Measurements from ENCODE around the gene CCDC97.

The CCDC97 gene

DNA sequence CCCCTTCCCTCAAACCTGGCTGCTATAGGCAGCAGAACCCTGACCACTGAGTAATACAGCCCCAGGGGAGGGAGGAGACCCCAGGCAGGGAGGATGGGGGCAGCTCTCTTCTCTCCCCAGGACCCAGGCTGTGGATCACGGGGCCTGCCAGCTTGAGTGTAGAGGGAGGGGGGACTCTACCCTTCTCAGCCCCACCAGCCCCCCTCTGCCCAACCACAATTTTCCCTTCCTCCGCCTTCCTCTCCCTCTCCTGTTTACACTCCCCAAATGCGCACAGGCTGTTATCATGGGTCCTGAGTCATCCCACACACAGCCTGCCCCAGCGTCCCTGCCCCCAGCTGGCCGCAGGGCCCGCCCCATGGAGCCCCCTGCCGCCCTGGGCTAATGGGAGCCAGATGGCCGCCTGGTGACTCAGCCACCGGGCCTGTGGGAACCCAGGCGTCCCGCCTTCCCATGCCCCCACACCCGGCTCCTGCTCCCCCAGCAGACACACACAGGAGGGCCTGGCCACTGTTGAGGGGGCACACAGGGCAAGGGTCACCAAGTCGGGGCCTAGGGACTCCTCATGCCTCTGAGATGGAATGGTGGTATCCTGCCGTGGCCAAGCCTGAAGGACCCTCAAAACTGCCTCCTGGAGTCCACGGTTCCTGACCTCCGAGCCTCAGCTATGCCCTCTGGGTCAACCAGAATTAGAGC lies 13.6 kb downstream of the CCDC97 start (continued):
- TF ChIP-seq PATZ1 (tag by site-specific recombination; IDR thresholded peaks at IDR 0.05) = peak; percentile 89
- no peak for TF ChIP-seq ZBTB17 (tag by site-specific recombination; IDR thresholded peaks at IDR 0.05)
- TF ChIP-seq ZNF37A (tag by site-specific recombination; IDR thresholded peaks at IDR 0.05) = no peak
- no peak for TF ChIP-seq HOXA7 (CRISPR knock-in tag; IDR thresholded peaks at IDR 0.05; ENCODE audit: borderline replicate concordance)
- TF ChIP-seq IKZF3 (tag by site-specific recombination; IDR thresholded peaks at IDR 0.05) = 0 out of 2 replicates have a peak, but pooled peaks have one; percentile 36
- no peak for TF ChIP-seq ZNF707 (tag by site-specific recombination; IDR thresholded peaks at IDR 0.05)
- no peak for TF ChIP-seq ZNF654 (tag by site-specific recombination; IDR thresholded peaks at IDR 0.05; ENCODE audit: low read depth)
- no peak for TF ChIP-seq ZNF624 (tag by site-specific recombination; IDR thresholded peaks at IDR 0.05)

GRCh38 chr19:41324231-41324702 lies 14.3 kb downstream of the CCDC97 start:
- Histone ChIP-seq H3K27ac (ENCODE audit: extremely low read depth, low read depth, low read length) (peak overlapping the region; percentile 33; the same call in 1 of the 2 replicates), H3K9me3 (ENCODE audit: control insufficient read depth, insufficient read depth, low read depth, low read length) (no peaks in the 10 kb centered on the region), H3K36me3 (ENCODE audit: control insufficient read depth in 2 of 2, insufficient read depth in 1 of 2, low read length in 2 of 2) (peaks cover 9 to 49% of the 10 kb centered on the region in 2 experiments; a peak in 2 of 3 replicates), H3K4me3 (ENCODE audit: low read depth, low read length) (no peak overlapping the region), H3K4me1 (ENCODE audit: control insufficient read depth, insufficient read depth, low read length) (peaks cover 22% of the 10 kb centered on the region)
- CTCF ChIA-PET = interaction anchor here (1.1 to 1.7 kb wide), 3 partner anchors 28 to 116 kb away, joined by 3 to 9 read pairs (median 4); partner anchors contain the start of gene TGFB1
- POLR2A ChIA-PET = interaction anchor here (0.8 to 2.9 kb wide), 5 partner anchors 12 to 115 kb away, joined by 3 to 22 read pairs (median 4); partner anchors contain the start of genes DMAC2, HNRNPUL1 and TGFB1
- TF ChIP-seq ZBTB49 (tag by site-specific recombination; IDR thresholded peaks at IDR 0.05; ENCODE audit: low read depth) (no peak), ZNF747 (tag by site-specific recombination; IDR thresholded peaks at IDR 0.05) (no peak), ZBTB21 (tag by site-specific recombination; IDR thresholded peaks at IDR 0.05) (no peak), ZNF248 (tag by site-specific recombination; IDR thresholded peaks at IDR 0.05) (no peak), ZNF394 (tag by site-specific recombination; IDR thresholded peaks at IDR 0.05; ENCODE audit: borderline replicate concordance) (no peak), ZNF660 (tag by site-specific recombination; IDR thresholded peaks at IDR 0.05) (no peak), ELK4 (IDR thresholded peaks at IDR 0.05; ENCODE audit: borderline replicate concordance, low read depth, low read length) (no peak), MEIS1 (CRISPR knock-in tag; IDR thresholded peaks at IDR 0.05; ENCODE audit: borderline replicate concordance) (no peak), ZNF473 (tag by site-specific recombination; IDR thresholded peaks at IDR 0.05) (no peak), SP7 (tag by site-specific recombination; IDR thresholded peaks at IDR 0.05) (no peak), ZNF155 (tag by site-specific recombination; IDR thresholded peaks at IDR 0.05) (no peak), GLIS2 (tag by site-specific recombination; IDR thresholded peaks at IDR 0.05) (no peak), ZNF292 (tag by site-specific recombination; IDR thresholded peaks at IDR 0.05; ENCODE audit: borderline replicate concordance, low read depth) (no peak)
- TF ChIP-seq, protein P1, sequence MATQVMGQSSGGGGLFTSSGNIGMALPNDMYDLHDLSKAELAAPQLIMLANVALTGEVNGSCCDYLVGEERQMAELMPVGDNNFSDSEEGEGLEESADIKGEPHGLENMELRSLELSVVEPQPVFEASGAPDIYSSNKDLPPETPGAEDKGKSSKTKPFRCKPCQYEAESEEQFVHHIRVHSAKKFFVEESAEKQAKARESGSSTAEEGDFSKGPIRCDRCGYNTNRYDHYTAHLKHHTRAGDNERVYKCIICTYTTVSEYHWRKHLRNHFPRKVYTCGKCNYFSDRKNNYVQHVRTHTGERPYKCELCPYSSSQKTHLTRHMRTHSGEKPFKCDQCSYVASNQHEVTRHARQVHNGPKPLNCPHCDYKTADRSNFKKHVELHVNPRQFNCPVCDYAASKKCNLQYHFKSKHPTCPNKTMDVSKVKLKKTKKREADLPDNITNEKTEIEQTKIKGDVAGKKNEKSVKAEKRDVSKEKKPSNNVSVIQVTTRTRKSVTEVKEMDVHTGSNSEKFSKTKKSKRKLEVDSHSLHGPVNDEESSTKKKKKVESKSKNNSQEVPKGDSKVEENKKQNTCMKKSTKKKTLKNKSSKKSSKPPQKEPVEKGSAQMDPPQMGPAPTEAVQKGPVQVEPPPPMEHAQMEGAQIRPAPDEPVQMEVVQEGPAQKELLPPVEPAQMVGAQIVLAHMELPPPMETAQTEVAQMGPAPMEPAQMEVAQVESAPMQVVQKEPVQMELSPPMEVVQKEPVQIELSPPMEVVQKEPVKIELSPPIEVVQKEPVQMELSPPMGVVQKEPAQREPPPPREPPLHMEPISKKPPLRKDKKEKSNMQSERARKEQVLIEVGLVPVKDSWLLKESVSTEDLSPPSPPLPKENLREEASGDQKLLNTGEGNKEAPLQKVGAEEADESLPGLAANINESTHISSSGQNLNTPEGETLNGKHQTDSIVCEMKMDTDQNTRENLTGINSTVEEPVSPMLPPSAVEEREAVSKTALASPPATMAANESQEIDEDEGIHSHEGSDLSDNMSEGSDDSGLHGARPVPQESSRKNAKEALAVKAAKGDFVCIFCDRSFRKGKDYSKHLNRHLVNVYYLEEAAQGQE (tag by site-specific recombination; IDR thresholded peaks at IDR 0.05) = no peak
- TF ChIP-seq, protein P2, sequence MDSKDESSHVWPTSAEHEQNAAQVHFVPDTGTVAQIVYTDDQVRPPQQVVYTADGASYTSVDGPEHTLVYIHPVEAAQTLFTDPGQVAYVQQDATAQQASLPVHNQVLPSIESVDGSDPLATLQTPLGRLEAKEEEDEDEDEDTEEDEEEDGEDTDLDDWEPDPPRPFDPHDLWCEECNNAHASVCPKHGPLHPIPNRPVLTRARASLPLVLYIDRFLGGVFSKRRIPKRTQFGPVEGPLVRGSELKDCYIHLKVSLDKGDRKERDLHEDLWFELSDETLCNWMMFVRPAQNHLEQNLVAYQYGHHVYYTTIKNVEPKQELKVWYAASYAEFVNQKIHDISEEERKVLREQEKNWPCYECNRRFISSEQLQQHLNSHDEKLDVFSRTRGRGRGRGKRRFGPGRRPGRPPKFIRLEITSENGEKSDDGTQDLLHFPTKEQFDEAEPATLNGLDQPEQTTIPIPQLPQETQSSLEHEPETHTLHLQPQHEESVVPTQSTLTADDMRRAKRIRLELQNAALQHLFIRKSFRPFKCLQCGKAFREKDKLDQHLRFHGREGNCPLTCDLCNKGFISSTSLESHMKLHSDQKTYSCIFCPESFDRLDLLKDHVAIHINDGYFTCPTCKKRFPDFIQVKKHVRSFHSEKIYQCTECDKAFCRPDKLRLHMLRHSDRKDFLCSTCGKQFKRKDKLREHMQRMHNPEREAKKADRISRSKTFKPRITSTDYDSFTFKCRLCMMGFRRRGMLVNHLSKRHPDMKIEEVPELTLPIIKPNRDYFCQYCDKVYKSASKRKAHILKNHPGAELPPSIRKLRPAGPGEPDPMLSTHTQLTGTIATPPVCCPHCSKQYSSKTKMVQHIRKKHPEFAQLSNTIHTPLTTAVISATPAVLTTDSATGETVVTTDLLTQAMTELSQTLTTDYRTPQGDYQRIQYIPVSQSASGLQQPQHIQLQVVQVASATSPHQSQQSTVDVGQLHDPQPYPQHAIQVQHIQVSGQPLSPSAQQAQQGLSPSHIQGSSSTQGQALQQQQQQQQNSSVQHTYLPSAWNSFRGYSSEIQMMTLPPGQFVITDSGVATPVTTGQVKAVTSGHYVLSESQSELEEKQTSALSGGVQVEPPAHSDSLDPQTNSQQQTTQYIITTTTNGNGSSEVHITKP (tag by site-specific recombination; IDR thresholded peaks at IDR 0.05) = no peak
